ENCODE results near the gene CMC2.
A peak's percentile ranks its signal among the peaks of the same experiment; 100 is the strongest.

CMC2 gene

GRCh38 chr16:80948886-80949493 lies 57.7 kb downstream of the CMC2 start:
- peak; percentile 16 for TF ChIP-seq CTCF (IDR thresholded peaks at IDR 0.05)
- H3K4me1 ChIP-seq (ENCODE audit: control insufficient read depth in 1 of 2, insufficient read depth in 1 of 2, low read depth in 1 of 2, low read length in 1 of 2) = peaks cover 4 to 13% of the 10 kb centered on the region in 2 experiments
- no peak overlapping the region for H3K4me3 ChIP-seq (ENCODE audit: low read depth in 1 of 2, low read length in 1 of 2)
- no peaks in the 10 kb centered on the region for H3K27me3 ChIP-seq
- no peaks in the 10 kb centered on the region for H3K9me3 ChIP-seq
- no peak overlapping the region for H3K27ac ChIP-seq
- no peaks in the 10 kb centered on the region for H3K36me3 ChIP-seq

GRCh38 chr16:80947708-80948625 lies 58.7 kb downstream of the CMC2 start:
- TF ChIP-seq CTCF (IDR thresholded peaks at IDR 0.05) = no peak
- no peaks in the 10 kb centered on the region for H3K36me3 ChIP-seq
- H3K4me1 ChIP-seq (ENCODE audit: control insufficient read depth in 1 of 2, insufficient read depth in 1 of 2, low read depth in 1 of 2, low read length in 1 of 2) = peaks cover 4 to 13% of the 10 kb centered on the region in 2 experiments
- H3K27ac ChIP-seq = no peak overlapping the region
- H3K9me3 ChIP-seq = no peaks in the 10 kb centered on the region
- H3K27me3 ChIP-seq = no peaks in the 10 kb centered on the region
- H3K4me3 ChIP-seq (ENCODE audit: low read depth in 1 of 2, low read length in 1 of 2) = no peak overlapping the region

- no peak for TF ChIP-seq CTCF (IDR thresholded peaks at IDR 0.05)
- H3K27me3 ChIP-seq = no peaks in the 10 kb centered on the region
- H3K4me3 ChIP-seq (ENCODE audit: low read depth in 1 of 2, low read length in 1 of 2) = no peak overlapping the region
- H3K4me1 ChIP-seq (ENCODE audit: control insufficient read depth in 1 of 2, insufficient read depth in 1 of 2, low read depth in 1 of 2, low read length in 1 of 2) = peaks cover 4 to 13% of the 10 kb centered on the region in 2 experiments
- no peaks in the 10 kb centered on the region for H3K36me3 ChIP-seq
- H3K9me3 ChIP-seq = no peaks in the 10 kb centered on the region
- no peak overlapping the region for H3K27ac ChIP-seq
These were observed 59.4 kb downstream of the CMC2 start for GRCh38 chr16:80947239-80947638.

- no peak for TF ChIP-seq CTCF (IDR thresholded peaks at IDR 0.05)
- Histone ChIP-seq H3K36me3 (no peaks in the 10 kb centered on the region), H3K27ac (no peak overlapping the region), H3K27me3 (no peaks in the 10 kb centered on the region), H3K4me1 (ENCODE audit: control insufficient read depth in 1 of 2, insufficient read depth in 1 of 2, low read depth in 1 of 2, low read length in 1 of 2) (peaks cover 4 to 13% of the 10 kb centered on the region in 2 experiments), H3K9me3 (no peaks in the 10 kb centered on the region), H3K4me3 (ENCODE audit: low read depth in 1 of 2, low read length in 1 of 2) (no peak overlapping the region)
These were observed 60.2 kb downstream of the CMC2 start for GRCh38 chr16:80946481-80946880.

- H3K36me3 ChIP-seq = no peaks in the 10 kb centered on the region
- no peak overlapping the region for H3K4me3 ChIP-seq (ENCODE audit: low read depth in 1 of 2, low read length in 1 of 2)
- H3K27me3 ChIP-seq = peaks cover 21% of the 10 kb centered on the region
- H3K9me3 ChIP-seq = no peaks in the 10 kb centered on the region
- H3K4me1 ChIP-seq (ENCODE audit: control insufficient read depth in 1 of 2, insufficient read depth in 1 of 2, low read depth in 1 of 2, low read length in 1 of 2) = no peaks in the 10 kb centered on the region
- no peak overlapping the region for H3K27ac ChIP-seq
- no peak for TF ChIP-seq CTCF (IDR thresholded peaks at IDR 0.05)
These were observed 66.4 kb downstream of the CMC2 start for GRCh38 chr16:80940069-80940856.

Data from neutrophil (primary cell).